NCI-H748 treated with DMSO at 0.1 percent for 48 hours (cell line): ENCODE data around the gene ZXDC.

Source experiments
- DNase-seq: peaks from one replicate; lab custom pipeline; 2025; lab: John Stamatoyannopoulos, UW

ZXDC gene

GRCh38 chr3:126394179-126394976, 81.3 kb downstream of the ZXDC start, which contains the start of gene CFAP100:
TSS of gene CFAP100 (plus strand) at chr3:126394909. CDS start at chr3:126396001, 1,092 bp downstream.
- DNase-seq, result no peak

GRCh38 chr3:126393563-126393962, 82.1 kb downstream of the ZXDC start:
- no peak for DNase-seq

DNA sequence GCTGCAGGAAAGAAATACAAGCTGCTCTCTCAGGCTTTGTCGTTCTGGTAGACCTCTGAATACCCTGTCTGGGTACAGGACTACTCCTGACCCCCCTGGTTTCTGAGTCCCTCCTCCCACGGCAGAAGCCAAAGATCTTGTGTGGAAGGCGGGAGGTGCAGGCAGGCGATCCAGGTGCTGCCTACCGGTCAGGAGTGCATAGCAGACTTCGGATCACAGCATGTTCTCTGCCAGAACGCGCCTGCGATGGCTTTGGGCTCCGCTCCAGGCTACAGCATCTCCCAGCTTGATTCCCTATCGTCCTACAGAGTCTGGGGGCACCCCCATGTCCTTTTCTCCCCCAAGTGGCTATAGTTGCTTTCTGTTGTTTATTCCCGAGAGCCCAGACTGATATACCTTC, 83.4 kb downstream of the ZXDC start:
- no peak for DNase-seq

GRCh38 chr3:126391631-126392030, 84.1 kb downstream of the ZXDC start:
- DNase-seq, result no peak

GRCh38 chr3:126390751-126391150, 84.9 kb downstream of the ZXDC start:
- no peak for DNase-seq

- no peak for DNase-seq
These were observed 85.5 kb downstream of the ZXDC start for GRCh38 chr3:126390201-126390600.

GRCh38 chr3:126389794-126390146, 85.9 kb downstream of the ZXDC start:
- DNase-seq, result no peak

- DNase-seq, result peak; percentile 37
These were observed 86.4 kb downstream of the ZXDC start for GRCh38 chr3:126389112-126389793.
